GM19468 (cell line): ENCODE data around the gene LTBP2.

Experiments
- ATAC-seq: cut with Tn5 transposase; IDR thresholded peaks from one replicate; pipeline ENCODE4 v1.9.1; 2021; ENCODE audit warnings: mild to moderate bottlenecking, moderate library complexity, moderate number of reproducible peaks; ENCODE audit not compliant: unreplicated experiment; ENCODE audit errors: extremely low read depth

LTBP2 gene

DNA sequence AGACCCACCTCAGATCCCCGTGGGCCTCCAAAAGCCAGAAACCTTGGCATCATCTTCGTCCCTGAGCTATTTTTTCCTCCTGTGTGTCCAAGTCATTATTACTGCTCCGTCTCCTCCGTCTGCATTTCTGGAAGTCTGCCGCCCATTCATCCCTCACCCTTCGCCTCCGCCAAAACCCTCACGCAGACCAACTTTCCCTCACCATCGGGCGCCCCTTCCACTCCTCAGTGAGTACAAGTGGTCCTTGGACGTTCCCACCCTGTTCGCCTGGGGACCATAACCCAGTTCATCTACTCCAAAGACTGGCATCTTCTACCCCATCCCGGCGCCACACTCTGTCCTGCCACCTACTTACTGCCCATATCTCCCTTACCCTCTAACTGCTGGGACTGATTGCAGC lies 3.7 kb upstream of the LTBP2 start:
- no peak for ATAC-seq

DNA sequence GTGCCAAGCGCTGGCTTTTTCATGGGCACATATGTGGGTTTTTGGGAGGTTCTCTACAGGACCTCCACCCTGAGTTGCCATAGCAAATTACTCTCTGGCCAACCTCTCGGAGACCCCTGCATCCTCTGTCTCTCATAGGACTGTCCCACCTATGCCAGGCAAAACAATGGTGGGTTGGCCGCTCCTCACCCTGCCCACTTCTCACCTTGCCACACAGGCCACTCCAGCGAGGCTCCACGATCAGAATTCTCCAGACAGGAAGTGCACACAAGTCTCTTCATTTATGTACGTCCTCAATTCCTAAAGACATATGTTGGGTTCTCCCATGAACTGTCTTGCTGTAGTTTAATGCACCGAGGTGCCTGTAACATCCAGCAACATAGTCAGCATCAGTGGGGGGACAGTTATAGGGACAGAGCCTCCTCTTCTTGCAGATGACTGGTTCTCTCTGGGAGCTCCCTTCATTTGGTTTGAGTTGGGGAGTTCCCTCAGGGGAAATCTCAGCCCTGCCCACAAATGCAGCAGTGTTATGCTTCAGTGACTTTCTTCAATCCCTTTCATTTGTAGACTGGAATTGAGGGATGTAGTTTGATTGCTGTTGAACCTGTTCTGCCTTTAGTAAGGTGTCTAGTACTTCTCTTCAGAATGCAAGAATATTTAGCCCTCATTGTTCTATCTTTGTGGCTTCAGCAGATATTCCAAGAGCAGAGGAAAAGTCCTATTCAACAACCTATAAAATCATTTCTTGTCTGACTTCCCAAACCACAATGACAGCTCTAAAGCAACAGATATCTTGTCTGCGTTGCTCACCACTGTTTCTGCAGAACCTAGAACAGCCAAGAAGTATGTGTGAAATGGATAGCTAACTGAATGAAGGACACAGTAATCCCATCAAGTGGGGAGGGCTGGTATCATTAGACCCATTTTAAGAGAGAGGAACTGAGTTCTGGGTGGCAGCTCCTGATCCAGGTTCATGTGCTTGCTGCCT lies 2.8 kb upstream of the LTBP2 start:
- ATAC-seq: no peak

DNA sequence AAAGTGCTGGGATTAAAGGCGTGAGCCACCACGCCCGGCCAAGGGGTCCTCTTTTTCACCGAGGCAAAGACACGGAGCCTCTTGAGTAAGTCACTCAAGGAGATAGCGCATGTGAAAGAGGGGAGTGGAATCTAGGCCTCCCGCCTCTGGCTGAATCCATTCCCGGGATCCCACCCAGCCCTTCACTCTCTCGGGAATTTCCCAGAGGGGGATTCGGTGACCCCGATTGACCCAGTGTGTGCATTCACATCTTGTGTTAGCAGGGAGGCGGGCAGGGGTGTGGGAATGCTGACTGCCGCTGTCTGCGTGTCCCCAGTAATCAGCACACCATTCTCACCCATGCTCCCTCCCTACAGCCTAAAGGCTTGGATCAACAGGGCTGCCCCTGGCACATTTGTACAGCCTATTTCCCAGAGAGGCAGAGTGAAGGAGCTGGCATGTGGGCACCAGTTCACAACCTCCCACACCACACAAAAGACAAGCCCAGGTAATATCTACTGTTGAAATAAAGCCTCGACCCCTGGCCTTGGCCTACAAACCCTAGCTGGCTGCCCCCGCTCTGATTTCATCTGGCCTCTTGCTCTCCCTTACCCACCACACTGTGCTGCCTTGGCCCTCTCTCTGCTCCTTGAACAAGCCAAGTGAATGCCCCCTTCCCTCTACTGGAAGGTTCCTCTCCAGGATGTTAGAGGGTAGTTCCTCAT lies 1.3 kb upstream of the LTBP2 start:
- ATAC-seq: no peak

DNA sequence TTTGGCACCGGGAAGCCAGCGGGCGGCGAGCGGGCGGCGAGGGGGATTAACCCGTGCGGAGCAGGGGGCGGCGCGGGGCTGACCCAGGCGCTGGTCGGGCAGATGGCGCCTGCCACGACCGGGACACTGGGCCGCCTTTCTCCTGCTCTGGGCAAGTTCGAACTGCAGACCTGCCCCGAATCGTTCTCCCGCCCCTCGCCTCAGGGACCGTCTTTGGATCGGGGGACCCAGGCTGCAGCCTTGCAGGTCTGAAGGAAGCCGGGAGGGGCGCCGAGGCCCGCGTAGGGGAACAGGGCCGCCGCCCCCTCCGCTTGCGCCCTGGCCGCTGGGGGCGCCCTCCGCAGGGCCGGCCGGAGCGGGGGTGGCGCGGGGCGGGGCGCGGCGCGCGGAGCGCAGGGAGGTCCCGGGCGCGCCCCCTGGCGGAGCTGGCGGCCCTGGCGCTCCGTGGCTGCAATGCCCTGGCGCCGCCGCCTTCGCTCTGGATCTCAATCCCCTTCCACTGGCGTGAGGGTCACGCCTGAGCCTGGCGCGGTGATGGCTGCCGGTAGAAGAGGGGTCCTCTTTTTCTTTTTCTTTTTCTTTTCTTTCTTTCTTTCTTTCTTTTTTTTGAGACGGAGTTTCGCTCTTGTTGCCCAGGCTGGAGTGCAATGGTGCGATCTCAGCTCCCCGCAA lies 449 bp upstream of the LTBP2 start:
- ATAC-seq: peak; percentile 36

DNA sequence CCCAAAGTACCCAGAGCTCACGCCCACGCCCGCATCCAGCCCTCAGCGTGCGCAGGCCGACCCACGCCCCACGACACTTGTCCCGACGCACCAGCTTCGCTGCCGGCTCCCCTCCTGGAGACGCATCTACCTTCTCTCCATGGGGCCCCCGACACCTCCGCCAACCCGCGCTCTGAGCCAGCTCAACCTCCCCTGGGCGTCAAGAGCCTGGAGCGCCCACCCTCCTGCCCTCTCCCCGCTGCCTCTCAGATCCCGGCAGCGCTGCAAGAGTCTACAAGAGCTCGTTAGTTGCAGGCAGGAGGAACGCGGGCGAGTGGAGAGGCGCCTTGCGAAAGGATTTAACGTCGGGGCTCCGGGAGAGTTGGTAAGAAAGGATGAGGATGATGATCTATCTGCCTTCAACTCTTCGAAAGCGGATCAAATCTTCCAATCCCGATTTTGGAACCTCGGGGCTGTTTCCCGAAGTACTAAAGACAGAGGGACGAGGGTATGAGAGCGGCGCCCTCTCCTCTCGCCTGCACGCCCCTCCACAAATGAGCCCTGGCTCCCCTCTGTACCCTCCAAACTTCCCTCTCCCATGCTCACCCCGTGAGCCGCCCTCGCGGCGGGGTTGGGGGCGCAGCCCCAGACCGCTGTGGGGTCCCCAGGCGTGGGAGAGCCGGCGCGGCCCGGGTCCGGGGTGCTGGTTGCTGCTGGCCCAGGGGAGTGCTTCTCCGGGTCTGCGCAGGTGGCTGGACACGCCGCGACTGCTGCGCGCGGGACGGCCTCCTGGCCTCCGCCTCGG lies 979 bp downstream of the LTBP2 start:
- ATAC-seq: no peak

DNA sequence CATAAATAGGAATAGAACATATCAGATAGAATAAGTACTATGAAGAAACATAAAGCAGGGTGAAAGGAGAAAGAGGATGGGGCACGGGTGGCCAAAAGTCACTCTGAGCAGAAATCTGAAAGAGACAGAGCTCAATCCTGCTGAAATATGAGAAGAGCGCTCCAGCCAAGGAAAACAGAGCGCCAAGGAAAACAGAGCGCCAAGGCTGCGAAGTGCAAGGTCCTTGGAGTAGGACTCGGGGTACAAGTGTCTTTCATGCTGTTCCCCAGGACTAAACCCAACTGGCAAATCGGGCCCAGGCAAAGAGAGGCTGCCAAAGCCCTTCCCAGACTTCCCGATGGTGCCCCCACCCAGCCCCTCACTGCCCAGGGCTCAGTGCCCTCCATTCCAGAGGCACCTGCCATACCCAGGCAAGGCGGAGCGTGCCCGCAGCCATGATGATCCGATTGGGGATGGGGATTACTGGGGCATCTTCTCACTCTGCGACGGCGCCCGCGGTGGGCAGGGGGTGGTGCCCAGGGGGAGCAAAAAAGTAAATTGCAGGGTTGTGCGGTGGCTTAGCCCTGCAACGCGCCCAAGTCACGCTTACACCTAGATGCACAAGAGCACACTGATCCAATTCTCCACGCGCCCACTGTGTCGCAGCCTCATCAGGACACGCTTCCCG lies 1.7 kb downstream of the LTBP2 start:
- no peak for ATAC-seq

DNA sequence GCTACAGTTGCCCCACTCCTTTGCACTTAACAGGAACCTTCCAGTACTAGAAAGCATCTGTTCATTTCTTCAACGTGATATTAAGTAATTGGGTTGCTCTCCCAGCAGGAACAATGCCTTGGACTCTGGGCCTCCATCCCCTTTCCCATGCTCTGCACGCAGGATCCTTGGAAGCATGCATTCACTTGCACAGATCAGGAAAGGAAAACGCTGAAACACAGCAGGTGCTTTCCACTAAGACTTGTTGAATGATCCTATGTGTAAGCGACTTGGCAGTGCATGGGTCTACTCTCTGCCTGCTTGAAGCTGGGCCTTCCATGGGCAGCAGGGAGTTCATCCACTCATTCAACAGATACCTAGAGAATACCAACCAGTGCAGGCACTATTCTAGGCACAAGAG lies 2.3 kb downstream of the LTBP2 start:
- ATAC-seq: no peak

DNA sequence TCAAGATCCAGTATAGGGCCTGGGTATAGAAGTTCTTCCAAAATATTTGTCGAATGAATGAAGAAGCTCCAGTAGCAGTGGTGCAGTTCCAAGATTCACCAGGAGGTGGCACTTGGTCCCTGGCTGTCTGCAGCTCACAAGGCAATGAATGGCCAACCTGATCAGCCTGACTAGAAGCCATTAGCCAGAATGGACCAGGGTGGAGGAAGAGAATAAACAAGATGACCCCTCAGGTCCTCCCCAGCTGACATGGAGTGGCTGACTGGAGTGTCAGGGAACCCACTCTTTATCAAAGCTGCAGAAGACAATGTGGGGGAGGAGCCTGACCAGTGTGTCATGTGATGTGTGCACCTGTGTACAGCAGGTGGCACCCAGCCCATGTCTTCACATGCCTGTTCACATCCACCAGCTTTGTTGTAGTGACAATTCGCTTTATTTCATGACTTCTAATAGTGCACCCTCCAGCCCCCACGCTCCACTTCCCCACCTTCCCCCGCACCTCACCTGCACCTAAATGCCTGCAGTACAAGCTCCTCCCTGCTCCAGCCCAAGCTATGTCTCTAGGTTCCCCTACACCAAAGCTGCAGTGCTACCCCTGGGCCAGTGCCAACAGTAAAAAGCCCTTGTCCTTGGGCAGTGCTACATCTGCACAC lies 3.0 kb downstream of the LTBP2 start:
- no peak for ATAC-seq

DNA sequence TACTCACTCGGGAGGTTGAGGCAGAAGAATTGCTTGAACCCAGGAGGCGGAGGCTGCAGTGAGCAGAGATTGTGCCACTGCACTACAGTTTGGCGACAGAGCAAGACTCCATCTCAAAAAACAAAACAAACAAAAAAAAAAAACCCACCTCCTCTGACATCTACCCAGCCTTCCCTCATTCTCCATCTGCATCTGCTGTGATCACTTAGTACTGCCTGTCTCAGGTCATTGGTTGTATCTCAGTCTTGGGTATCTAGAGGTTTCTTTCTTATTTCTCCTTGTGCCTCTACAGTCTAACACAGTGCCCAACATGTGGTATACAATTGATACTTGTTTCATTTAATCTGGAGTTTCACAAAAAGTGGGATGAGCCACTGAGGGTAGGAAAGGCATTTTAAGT lies 5.3 kb downstream of the LTBP2 start:
- ATAC-seq: no peak

DNA sequence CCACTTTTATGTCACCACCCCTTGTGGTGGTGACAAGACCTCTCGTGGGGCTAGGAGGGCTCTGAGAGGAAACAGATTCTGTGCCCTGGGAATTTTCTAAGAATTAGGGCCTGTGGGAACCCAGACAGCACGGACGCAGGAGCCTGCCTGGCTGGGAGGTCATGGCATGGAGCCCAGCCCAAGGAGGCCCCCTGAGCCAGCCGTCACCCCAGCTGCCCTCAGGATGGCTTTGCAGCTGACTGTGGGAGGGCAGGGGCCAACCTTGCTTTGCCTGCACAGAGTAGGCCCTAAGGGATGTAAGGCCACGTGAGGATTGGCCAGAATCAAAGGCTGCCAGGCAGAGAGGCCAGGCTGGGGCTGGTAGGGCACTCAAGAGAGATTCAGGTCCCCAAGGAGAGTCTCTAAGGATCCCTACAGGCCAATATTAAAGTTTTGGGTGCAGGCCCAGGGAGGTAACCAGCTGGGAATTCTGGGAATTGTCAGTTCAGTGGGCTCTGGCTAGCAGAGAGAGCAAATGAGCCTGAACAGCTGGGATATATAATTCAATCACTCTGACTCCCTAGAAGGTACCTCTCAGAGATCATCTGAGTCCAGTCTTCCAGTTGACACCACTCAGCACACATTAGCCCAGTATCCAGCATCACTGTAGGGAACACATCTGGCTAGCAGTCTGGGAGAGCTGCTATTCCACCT lies 6.4 kb downstream of the LTBP2 start:
- ATAC-seq: no peak

DNA sequence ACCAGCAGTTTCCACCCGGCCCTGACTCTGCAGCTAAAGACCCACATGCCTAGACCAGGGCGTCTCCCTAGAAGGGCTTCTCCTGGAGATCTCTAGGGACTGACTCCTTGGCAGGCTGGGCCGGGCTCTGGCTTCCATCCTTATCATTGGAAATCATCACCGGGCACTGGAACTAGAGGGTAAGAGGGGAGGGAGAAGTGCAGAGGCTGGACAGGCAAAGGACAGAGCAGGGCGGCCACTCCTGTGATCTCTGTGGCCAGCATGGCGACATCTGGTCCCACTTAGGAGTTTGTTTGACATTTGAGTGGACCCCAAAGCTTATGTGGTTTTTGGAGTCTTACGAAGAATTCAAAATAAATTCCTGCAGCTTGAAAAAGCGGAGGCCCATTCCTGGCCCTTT lies 7.1 kb downstream of the LTBP2 start:
- ATAC-seq: no peak

DNA sequence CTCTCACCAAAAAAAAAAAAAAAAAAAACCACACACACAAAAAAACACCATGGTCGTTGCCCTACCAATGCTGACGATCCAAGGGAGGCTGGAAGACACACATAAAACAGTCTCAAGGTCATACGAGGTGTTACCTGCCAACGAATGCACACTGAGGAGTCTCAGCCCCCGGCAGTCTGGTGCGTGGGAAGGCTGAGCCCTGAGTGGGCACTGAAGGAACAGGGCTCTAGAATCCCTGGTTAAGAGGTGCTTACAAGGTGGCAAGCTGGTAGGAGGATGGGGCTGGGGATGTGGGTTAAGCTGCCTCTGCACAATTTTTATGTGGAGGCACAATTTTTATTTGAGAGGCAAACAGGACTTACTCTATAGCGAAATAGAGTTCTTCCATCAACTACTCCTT lies 7.9 kb downstream of the LTBP2 start:
- ATAC-seq: no peak

DNA sequence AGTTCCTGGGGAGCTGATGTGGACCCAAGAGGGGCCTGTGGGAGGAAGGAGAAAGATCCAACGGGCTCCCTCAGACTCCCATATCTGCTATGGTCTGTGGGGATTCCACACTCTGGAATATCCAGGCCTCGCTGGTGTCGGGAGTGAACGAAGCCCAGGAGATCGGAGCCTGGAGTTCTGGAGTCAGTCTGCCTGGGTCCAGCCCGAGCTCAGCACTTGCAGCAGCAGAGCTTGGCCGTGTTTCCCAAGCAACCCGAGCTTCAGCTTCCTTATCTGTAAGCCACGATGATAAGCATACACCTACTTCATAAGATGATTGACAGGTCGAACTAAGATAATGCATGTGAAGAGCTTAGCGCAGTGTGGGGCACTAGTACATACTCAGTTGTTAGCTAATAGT lies 10.1 kb downstream of the LTBP2 start:
- no peak for ATAC-seq

DNA sequence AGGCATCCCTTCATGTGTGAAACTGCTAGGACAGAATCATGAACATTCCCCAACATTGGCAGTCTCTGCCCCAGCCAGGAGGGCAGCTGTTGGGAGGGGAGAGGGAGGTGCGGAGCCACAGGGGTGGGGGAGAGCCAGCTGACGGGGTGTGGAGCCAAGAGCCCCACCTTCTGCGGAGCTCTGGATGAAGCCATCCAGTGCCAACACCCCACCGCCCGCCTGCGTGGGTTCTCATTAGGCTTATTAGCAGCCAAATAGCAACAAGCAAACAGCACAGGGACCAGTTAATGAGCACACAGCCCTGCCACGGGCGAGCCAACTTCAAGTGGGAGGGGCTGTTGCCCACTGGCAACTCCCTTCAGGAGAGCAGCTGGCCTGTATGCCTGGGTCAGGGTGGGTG lies 12.1 kb downstream of the LTBP2 start:
- no peak for ATAC-seq

DNA sequence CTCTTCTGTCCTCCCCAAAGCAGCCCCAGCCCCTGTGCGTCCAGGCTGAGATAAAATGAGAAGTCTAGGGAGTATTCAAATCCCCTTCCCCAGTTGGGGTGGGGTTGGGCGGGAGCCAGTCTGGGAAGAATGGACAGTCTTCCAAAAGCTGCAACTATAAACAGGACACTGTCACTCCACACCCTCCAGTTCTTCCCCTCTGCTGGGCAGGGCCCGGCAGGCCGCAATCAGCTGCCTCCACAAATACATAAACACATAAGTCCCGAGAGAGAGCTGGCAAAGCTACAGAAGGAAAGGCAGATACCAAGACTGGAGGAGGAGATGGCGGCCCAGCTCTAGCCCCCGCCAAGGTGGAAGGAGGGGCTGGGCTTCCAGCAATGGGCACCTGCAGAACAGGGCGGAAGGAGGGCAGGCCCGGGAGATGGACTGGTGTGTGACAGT lies 12.7 kb downstream of the LTBP2 start:
- no peak for ATAC-seq

DNA sequence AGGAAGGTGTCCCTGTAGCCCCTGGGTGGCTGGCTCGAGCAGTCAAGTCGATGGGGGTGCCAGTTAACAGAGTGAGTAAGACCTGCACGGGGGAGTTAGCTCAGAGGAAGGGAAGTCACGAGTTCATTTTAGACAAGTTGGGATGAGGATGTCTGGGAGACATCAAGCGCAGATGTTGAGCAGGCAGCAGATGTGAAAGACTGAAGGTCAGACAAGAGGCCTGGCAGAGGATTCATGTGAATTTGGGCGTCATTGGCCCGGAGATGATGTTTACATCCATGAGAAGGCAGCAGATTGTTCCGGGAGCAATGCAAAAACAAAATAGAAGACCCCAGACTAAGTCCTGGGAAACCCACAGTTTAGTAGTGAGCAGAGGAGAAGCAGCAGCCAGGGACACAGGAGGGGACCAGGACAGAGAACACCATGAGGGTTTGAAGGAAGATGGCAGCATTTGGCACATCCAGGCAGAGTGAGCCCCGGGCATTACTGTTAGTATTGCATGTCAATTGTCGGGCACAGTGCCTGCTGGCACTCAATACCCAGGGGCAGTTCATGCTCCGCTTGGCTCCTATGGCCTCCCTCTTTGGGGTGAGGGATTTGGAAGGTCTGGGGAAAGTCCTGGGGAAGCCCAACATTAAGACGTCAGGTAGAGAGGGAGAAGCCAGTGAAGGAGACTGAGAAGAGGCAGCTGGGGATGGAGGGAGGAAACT lies 15.1 kb downstream of the LTBP2 start:
- no peak for ATAC-seq

DNA sequence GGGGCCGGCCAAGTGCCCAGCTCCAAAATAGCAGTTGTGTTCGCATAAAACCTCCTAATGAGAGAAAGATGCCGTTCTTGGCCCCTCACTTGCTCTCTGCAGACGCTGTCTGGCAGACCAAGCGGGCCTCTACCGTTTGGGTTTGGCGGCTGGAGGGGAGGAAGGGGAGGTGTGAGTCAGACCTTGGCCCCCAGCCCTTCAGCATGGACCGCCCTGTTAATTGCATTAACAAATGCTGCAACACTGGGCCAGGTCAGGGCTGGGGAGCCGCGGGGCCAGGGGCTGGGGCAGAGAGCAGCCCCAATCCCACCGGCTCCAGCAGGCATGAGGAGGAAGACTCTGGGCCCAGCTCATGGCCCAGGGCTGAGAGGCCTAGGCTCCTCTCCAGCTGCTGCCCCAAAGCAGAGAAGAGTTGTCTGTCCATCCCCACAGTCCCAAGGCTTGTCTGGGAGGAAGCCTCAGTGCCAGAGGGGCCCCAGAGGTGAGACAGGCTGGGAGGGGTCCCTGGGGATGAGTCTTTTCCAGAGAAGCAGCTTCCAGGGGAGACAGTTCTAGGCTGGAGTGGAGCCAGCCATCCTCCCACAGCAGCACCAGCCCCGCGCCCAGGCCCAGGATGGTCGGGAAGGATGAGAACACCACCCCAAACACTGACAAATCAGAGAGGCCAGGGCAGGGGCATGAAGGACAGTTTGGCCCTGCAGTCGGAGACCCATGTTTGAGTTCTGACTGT lies 16.9 kb downstream of the LTBP2 start:
- ATAC-seq: no peak
